GM19438 (cell line): ENCODE data around the gene UBE2S.

ENCODE experiments used
- ATAC-seq: cut with Tn5 transposase; IDR thresholded peaks from one replicate; pipeline ENCODE4 v1.9.1; 2021; ENCODE audit warnings: low read depth; ENCODE audit not compliant: unreplicated experiment

Gene UBE2S

GRCh38 chr19:55366790-55367189 lies 40.8 kb downstream of the UBE2S start:
- ATAC-seq = no peak

DNA sequence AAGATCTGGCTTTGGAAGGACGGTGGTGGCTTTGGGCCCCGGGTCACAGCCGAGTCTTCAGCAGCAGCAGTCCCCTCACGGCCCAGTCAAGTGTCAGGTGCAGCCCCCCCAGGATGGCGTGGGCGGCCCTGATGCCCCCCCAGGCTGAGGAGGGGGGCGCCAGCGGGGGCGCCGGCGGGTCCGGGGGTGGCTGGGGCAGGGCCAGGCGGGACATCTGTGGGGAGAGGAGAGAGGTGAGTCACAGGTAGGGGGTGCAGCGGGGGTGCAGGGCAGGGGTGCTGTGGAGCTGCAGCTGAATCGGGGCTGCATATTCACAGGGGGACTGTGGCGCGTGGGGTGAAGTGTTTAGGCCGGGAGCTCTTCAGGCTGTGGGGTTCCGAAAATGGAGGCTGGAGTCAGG lies 41.6 kb downstream of the UBE2S start:
- ATAC-seq = no peak

GRCh38 chr19:55365245-55365644 lies 42.3 kb downstream of the UBE2S start:
- ATAC-seq = no peak

DNA sequence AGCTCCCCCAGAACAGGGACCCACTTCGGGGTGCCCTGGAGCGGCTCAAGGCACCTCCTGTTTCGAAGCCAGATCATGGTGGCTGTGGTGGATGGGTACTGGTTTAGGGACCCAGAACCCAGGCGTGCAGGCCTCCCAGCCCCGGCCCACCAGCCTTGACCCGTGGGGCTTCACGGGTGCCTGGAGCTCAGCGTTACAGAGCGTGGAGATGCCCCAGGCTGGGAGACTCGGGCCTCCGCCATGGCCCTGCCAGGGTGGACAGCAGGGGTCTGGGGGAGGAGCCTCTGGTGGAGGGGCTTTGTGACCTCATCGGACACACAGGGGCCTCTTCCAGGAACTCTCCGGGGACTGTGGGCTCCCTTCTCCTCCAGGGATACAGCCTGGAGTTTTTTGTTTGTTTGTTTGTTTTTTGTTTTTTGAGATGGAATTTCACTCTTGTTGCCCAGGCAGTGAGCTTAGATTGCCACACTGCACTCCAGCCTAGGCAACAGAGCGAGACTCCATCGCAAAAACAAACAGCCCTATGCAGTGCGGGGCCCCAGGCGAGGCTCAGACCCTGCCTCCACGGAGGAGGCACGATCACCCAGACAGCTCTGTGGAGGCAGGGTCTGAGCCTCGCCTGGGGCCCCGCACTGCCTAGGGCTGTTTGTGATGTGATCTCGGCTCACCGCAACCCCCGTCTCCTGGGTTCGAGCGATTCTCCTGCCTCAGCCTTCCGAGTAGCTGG lies 44.4 kb downstream of the UBE2S start, which contains the start of gene GARIN5B:
GARIN5B (minus strand) TSS at position 271 of the 727 bp plus-strand sequence; CDS start at position 77, 194 bp downstream.
- ATAC-seq = no peak

DNA sequence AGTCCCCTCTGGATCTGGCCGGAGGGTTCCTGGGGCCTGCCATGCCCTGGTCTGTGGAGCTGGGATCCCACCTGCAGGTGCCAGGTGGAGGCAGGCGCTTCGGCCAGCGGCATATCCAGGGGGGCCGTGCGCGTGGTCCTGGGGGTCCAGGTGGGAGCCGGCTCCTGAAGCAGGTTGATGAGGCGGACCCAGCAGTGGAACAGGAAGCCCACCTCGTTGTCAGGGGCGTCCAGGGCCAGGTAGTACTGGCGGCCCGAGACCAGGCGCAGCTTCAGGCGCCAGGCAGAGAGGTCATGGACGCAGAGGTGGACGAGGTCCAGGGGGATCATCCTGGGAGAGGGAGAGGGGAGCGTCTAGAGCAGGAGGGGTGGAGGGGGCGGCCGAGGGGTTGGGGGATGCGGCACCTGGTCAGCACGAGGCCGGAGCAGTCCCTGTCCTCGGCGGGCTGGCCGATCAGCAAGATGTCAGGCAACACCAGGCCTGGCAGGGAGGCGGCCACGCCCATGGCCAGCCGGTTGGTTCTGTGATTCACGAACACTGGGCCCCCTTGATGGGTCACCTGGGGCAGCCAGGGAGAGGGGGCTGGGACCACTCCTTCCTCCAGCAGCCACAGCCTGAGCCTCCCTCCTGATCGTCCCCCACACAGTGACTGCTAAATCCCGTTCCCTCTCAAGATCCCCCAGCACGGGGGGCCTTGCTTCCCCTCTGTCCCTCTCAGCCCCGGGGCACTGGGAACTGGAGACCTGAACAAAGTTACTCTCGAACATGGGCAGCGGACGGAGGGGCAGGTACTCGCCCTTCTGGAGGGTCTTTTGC lies 45.2 kb downstream of the UBE2S start:
- ATAC-seq = no peak

- ATAC-seq = no peak
These were observed 46.7 kb downstream of the UBE2S start for GRCh38 chr19:55360902-55361301.

DNA sequence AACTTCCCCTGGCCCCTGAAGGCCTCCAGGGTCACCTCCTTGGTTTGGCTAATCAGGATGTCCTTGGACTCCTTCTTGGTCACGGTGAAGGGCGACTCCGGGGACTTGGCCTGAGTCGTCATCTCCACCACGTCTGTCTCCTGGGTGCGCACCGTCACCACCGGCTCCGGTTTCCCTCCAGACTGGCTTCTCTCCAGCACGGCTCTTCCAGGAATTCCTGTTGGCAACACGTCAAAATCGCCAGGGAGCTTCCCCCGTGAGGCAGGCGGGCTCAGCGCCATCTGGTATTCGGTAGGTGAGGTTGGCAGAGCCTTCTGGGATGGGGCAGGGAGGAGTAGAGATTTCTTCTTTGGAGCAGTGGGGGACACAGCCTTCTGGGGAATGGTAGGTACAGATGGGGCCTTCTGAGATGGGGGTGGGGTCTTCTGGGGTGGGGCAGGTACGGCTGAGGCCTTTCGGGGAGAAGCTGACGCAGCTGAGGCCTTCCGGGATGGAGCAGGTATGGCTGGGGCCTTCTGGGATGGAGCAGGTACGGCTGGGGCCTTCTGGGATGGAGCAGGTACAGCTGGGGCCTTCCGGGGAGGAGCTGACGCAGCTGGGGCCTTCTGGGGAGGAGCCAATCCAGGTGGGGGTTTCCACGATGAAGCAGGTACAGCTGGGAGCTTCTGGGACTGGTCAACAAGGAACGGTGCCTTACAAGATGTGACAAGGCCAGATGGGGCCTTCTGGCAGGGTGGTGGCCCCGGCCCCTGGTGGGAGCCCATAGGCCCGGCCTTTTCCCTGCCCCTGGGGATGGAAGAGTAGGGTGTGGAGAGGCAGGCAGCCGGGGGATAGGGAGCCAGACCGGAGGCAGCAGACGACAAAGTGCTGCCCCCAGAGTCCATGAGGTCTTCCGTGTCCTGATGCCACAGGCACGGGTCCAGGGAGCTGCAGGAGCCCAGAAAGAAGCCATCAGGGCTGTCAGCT lies 48.4 kb downstream of the UBE2S start:
- no peak for ATAC-seq

DNA sequence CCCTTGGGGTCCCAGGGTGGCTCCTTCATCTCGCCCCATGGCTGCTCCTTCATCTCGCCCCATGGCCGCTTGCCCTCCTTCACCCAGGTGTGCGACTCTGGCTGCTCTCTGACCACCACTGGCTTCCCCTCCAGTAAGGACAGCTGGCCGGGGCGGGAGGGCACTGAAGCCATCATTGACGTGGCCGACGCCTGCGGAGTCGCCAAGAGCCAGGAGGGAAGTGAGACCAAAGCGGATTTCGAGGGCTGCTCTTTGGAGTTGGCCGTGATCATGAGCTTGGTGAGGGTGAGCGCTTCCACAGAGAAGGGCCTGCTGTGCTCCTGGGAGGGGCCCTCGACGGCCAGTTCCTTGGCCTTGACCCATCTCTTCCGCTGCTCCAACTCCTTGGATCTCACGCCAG lies 49.1 kb downstream of the UBE2S start:
- no peak for ATAC-seq

DNA sequence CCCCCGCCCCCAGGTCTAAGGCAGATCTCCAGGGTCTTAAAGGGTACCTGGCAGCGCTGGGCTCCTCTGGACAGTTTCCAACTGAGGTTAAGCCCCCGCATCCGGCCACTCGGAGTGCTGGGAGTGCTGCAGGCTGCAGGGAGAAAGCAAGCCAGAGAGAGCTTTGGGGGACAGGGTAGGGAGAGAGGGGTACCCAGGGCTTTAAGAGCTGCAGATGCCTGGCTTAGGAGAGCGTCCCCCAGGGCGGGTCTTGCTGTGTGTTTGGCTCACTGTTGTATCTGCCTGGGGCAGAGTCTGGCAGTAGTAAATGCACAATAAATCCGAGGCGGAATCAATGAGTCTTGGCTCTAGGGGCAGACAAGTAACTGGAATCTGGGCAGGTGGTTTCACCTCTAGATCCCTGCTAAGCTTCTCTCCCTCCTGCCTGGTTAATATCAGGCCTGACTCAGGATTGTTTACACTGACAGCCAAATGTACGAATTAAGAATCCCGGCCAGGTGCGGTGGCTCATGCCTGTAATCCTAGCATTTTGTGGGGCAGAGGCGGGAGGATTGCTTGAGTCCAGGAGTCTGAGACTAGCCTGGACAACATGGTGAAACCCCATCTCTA lies 52.3 kb downstream of the UBE2S start:
- ATAC-seq = no peak

- no peak for ATAC-seq
These were observed 52.8 kb downstream of the UBE2S start, which contains the start of gene COX6B2 for GRCh38 chr19:55354698-55355212. COX6B2 (minus strand) TSS chr19:55354719; CDS start chr19:55354521, 198 bp downstream.

GRCh38 chr19:55353803-55354697 lies 53.5 kb downstream of the UBE2S start:
- peak; percentile 56 for ATAC-seq

- no peak for ATAC-seq
These were observed 54.2 kb downstream of the UBE2S start for GRCh38 chr19:55353356-55353802.

GRCh38 chr19:55352549-55353145 lies 54.9 kb downstream of the UBE2S start:
- no peak for ATAC-seq

GRCh38 chr19:55352040-55352439 lies 55.5 kb downstream of the UBE2S start:
- ATAC-seq = no peak

DNA sequence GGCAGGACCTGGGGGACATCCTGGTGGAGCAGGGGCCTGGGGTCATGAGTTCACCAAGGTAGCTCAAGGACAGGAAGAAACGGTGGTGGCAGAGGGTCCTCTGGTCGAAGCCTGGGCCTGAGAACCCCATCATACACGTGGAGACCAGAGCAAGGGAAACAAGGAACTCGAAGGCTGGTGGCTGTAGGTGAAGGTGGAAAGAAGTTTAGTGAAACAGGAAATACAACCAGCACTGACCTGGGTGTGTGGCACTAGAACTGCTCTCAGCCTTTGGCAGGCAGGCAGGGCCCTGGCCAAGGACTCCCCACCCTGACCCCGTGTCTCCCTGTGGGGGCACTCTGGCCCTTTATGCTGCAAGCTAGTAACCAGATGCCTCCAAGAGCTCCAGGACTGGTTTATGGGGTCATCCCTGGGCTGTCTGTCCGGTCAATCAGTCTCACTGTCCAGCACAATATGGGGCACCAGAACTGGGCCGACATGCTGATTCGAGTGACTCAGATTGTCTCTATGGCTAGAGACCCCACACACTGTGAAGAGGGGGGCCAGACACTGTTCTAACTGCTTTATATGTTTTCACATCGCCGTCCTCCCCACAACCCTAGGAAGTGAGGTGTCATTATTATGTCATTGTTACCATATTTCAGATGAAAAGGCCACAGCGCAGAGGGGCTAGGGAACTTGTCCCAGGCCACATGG lies 56.8 kb downstream of the UBE2S start:
- ATAC-seq = no peak
